Common myeloid progenitor, CD34-positive (primary cell): ENCODE results near the gene PLK5.
A peak's percentile ranks its signal among the peaks of the same experiment; 100 is the strongest.

ENCODE experiments used
- CTCF ChIA-PET: fragments of 350-600 bp; sonication (Branson Sonifier 250); formaldehyde crosslinking; loops from one replicate; lab custom pipeline; 2021; ENCODE audit warnings: antibody characterized with exemption; lab: Charles Lee
- POLR2A ChIA-PET: fragments of 350-600 bp; sonication (Branson Sonifier 250); formaldehyde crosslinking; loops from one replicate; lab custom pipeline; 2021; ENCODE audit warnings: antibody characterized with exemption; lab: Charles Lee
- DNase-seq, 3 donors: peaks; one replicate each; pipeline versions ENCODE4 v3.0.0 to v3.0.0-alpha.2; 2013
- H3K27ac ChIP-seq, 2 experiments: 1 replicate in 1 of 2; 2 replicates in 1 of 2; pipeline ENCODE4 v1.7.0; 2013; ENCODE audit warnings: inconsistent platforms in 2 of 2, low read length in 2 of 2, mild to moderate bottlenecking in 2 of 2, low read depth in 1 of 2, moderate library complexity in 1 of 2; ENCODE audit not compliant: severe bottlenecking in 2 of 2, insufficient read depth in 1 of 2, poor library complexity in 1 of 2
- H3K27me3 ChIP-seq, 5 experiments: replicated peaks in 2 of 5; 1 replicate in 3 of 5; 2 replicates in 2 of 5; pipeline versions ENCODE4 v1.6.1 to v1.7.0; 2013; ENCODE audit warnings: low read length in 4 of 5, mild to moderate bottlenecking in 2 of 5, moderate library complexity in 2 of 5, inconsistent platforms in 1 of 5; ENCODE audit not compliant: insufficient read depth in 5 of 5, control insufficient read depth in 4 of 5
- H3K36me3 ChIP-seq, 4 experiments: 1 replicate in 2 of 4; 2 replicates in 2 of 4; pipeline versions ENCODE4 v1.6.1 to v1.7.0; 2013; ENCODE audit warnings: low read length in 3 of 4, control low read depth in 1 of 4, mild to moderate bottlenecking in 1 of 4; ENCODE audit not compliant: control insufficient read depth in 4 of 4, insufficient read depth in 4 of 4
- H3K4me1 ChIP-seq, 4 experiments: 1 replicate in 3 of 4; 2 replicates in 1 of 4; pipeline versions ENCODE4 v1.6.1 to v1.7.1; 2013; ENCODE audit warnings: low read length in 3 of 4, mild to moderate bottlenecking in 3 of 4, control low read depth in 1 of 4, inconsistent platforms in 1 of 4, moderate library complexity in 1 of 4; ENCODE audit not compliant: control insufficient read depth in 4 of 4, insufficient read depth in 4 of 4; ENCODE audit errors: control extremely low read depth in 1 of 4
- H3K4me3 ChIP-seq, 7 experiments: 1 replicate in 4 of 7; 2 replicates in 3 of 7; pipeline versions ENCODE4 v1.5.1 to v1.7.0; 2013; ENCODE audit warnings: mild to moderate bottlenecking in 7 of 7, low read length in 6 of 7, moderate library complexity in 6 of 7, inconsistent platforms in 2 of 7, low read depth in 2 of 7, control low read depth in 1 of 7; ENCODE audit not compliant: insufficient read depth in 4 of 7, control insufficient read depth in 1 of 7; ENCODE audit errors: extremely low read depth in 1 of 7
- H3K9me3 ChIP-seq, 5 experiments: 1 replicate in 4 of 5; 2 replicates in 1 of 5; pipeline versions ENCODE4 v1.6.1 to v1.7.1; 2013; ENCODE audit warnings: low read length in 4 of 5, mild to moderate bottlenecking in 2 of 5, inconsistent platforms in 1 of 5, low read depth in 1 of 5, moderate library complexity in 1 of 5; ENCODE audit not compliant: control insufficient read depth in 4 of 5, insufficient read depth in 2 of 5; ENCODE audit errors: control extremely low read depth in 1 of 5
- WGBS: methylation state at CpG from one replicate; pipeline ENCODE4 v1.1.5; 2013; ENCODE audit not compliant: insufficient coverage; 5-methylcytosine and 5-hydroxymethylcytosine counted together

The PLK5 gene

DNA sequence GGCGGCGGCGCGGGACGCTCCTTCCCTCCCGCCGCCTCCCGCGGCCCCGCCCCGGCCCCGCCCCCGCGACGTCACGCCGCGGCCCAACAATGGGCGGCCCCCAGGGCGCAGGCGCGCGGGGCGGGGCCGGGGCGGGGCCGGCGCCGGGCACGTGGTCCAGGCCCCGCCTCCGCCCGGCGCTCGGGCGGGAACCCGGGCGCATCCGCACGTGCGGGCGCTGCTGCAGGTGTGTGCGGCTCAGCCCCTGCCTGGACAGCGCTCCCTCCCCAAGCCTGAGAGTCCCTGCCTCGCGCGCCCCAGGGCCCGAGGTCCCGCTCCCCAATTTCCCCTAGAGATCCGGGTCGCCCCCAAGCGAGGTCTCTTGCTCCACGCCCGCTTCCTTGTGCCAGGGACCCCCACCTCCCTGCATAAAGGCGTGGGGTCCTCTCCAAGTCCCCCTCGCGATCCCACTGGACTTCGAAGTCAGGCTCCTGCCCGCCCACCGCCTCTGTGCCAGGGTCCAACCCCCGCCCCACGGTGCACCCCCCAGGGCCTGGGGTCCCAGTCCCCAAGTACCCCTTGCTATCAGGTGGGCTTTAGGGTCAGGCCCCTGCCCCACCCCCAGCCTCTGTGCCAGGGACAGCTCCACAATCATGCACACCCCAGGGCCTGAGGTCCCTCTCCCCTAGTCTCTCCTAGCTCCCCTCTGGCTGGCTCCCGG, 44.6 kb downstream of the PLK5 start, which contains the start of gene MEX3D:
TSS of gene MEX3D (minus strand) at position 6 of the 700 bp plus-strand sequence. CDS start 267 bp downstream, outside the sequence.
- Histone ChIP-seq H3K9me3 (peaks cover 0 to 1% (median 0%) of the 10 kb centered on the region in 5 experiments), H3K36me3 (no peaks in the 10 kb centered on the region), H3K4me3 (peak within 1 kb of the TSS in 4 of 7 experiments; percentile 42 to 54 (median 50)), H3K27ac (no peak within 1 kb of the TSS), H3K27me3 (peaks cover 0 to 22% (median 5%) of the 10 kb centered on the region in 5 experiments), H3K4me1 (peaks cover 0 to 14% (median 6%) of the 10 kb centered on the region in 4 experiments)
- ChIA-PET CTCF (no interaction called here), POLR2A (no interaction called here)
- WGBS, result 9% methylated on average over 35 of the region's 63 CpGs
- peak; percentile 53 to 78 (median 67) for DNase-seq

DNA sequence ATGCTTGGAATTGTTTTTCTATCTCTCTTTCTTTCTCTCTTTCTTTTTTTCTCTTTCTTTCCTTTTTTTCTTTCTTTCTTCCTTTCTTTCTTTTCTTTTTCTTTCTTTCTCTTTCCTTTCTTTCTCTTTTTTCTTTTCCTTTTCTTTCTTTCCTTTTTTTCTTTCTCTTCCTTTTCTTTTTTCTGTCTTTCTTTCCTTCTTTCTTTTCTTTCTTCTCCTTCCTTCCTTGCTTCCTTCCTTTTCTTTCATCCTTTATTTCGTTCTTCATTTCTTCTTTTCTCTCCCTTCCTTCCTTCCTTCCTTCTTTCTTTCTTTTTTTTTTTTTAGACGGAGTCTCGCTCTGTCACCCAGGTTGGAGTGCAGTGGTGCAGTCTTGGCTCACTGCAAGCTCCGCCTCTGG, 46.1 kb downstream of the PLK5 start:
- ChIA-PET POLR2A (interaction anchor here (0.7 kb wide), 1 partner anchor 21 kb away, joined by 3 read pairs; no protein-coding TSS in a partner anchor), CTCF (no interaction called here)
- peaks cover 0 to 14% (median 6%) of the 10 kb centered on the region in 4 experiments for H3K4me1 ChIP-seq
- peaks cover 0 to 22% (median 5%) of the 10 kb centered on the region in 5 experiments for H3K27me3 ChIP-seq
- no peak overlapping the region for H3K4me3 ChIP-seq
- WGBS, result 67% methylated on average over 3 of the region's 4 CpGs
- H3K9me3 ChIP-seq, result no peaks in the 10 kb centered on the region
- no peak for DNase-seq
- H3K36me3 ChIP-seq, result no peaks in the 10 kb centered on the region
- no peak overlapping the region for H3K27ac ChIP-seq

DNA sequence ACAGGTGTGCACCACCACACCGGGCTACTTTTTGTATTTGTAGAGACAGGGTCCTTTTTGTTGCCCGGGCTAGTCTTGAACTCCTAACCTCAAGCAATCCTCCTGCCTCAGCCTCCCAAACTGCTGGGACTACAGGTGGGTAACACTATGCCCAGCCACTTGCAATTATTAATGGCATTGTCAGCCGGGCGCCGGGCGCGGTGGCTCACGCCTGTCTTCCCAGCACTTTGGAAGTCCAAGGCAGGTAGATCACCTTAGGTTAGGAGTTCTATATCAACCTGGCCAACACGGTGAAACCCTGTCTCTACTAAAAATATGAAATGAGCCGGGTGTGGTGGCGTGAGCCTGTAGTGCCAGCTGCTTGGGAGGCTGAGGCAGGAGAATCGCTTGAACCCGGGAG, 47.0 kb downstream of the PLK5 start:
- peaks cover 0 to 14% (median 6%) of the 10 kb centered on the region in 4 experiments for H3K4me1 ChIP-seq
- CTCF ChIA-PET, result no interaction called here
- POLR2A ChIA-PET, result no interaction called here
- H3K27me3 ChIP-seq, result peaks cover 0 to 17% (median 3%) of the 10 kb centered on the region in 5 experiments
- H3K27ac ChIP-seq, result no peak overlapping the region
- H3K9me3 ChIP-seq, result no peaks in the 10 kb centered on the region
- H3K36me3 ChIP-seq, result peaks cover 0 to under 1% (median under 1%) of the 10 kb centered on the region in 4 experiments
- 95% methylated on average over 11 of the region's 13 CpGs for WGBS
- H3K4me3 ChIP-seq, result no peak overlapping the region
- DNase-seq, result no peak

DNA sequence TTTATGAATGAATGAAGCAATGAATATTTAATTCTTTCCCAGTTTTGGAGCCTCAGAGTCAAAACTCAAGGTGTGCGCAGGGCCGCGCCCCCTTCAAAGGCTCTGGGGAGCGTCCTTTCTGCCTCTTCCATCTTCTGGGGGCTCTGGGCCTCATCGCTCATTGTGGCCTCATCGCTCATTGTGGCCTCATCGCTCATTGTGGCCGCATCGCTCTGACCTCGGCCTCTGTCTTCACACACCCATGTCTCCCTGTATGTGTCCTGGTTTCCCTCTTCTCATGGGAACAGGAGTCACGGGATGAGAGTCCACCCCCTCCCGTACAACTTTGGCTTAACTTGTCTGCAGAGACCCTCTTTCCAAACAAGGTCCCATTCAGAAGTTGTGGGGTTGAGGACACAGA, 47.5 kb downstream of the PLK5 start:
- Histone ChIP-seq H3K27ac (no peak overlapping the region), H3K4me1 (peaks cover 0 to 14% (median 6%) of the 10 kb centered on the region in 4 experiments), H3K9me3 (no peaks in the 10 kb centered on the region), H3K4me3 (no peak overlapping the region), H3K36me3 (peaks cover 0 to 6% (median 4%) of the 10 kb centered on the region in 4 experiments), H3K27me3 (peaks cover 0 to 15% (median 0%) of the 10 kb centered on the region in 5 experiments)
- ChIA-PET CTCF (no interaction called here), POLR2A (no interaction called here)
- WGBS, result 96% methylated on average over 12 of the region's 12 CpGs
- DNase-seq, result no peak

DNA sequence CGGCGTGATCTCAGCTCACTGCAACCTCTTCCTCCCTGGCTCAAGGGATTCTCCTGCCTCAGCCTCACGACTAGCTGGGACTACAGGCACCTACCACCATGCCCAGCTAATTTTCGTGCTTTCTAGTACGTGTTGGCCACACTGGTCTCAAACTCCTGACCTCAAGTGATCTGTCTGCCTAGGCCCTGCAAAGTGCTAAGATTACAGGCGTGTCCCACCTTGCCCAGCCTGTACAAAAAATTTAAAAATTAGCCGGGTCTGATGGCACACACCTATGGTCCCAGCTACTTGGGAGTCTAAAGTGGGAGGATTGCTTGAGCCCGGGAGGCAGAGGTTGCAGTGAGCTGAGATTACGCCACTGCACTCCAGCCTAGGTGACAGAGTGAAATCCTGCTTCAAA, 48.9 kb downstream of the PLK5 start:
- peaks cover 0 to 6% (median 2%) of the 10 kb centered on the region in 4 experiments for H3K4me1 ChIP-seq
- no peak overlapping the region for H3K4me3 ChIP-seq
- no peaks in the 10 kb centered on the region for H3K9me3 ChIP-seq
- H3K36me3 ChIP-seq, result peaks cover 0 to 20% (median 13%) of the 10 kb centered on the region in 4 experiments
- WGBS, result 97% methylated on average over 9 of the region's 9 CpGs
- H3K27me3 ChIP-seq, result peaks cover 0 to 9% (median 0%) of the 10 kb centered on the region in 5 experiments
- ChIA-PET POLR2A (no interaction called here), CTCF (interaction anchor here (1.1 kb wide), 1 partner anchor 18 kb away, joined by 3 read pairs; no protein-coding TSS in a partner anchor)
- DNase-seq, result no peak
- no peak overlapping the region for H3K27ac ChIP-seq

DNA sequence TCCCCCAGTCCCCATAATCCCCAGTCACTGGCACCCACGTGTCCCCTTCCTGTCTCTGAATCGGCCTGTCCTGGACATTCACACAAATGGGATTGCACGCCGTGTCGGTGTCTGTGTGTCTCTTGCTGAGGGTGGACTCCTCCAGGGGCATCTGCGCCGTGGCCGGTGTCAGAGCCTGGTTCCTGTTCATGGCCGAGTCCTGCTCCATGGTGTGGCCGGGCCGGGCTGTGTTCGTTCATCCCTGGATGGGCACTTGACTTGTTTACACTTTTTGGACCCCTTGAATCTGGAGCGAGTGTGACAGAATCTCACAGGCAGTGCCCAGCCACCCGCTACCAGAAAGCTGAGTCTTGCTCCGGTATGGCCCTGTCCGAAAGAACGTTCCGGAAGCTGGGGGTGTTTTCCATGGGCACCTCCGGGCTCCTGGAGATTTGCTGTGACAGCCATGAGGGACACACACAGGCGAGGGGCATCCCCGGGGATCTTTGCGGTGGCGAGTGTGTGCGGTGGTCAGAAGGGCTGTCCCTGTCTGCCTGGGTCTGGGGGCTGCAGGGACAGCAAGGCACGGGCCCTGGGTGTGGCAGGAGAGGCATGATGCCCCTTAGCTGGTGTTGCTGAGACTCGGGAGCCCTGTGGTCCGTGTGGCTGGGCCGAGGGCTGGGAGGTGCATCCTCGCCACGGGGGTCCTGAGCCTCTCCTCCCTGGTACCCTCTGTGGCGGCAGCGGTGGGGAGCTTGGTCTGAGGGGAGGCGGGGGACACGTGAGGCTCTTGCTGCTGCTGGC, 50.7 kb downstream of the PLK5 start:
- 95% methylated on average over 33 of the region's 34 CpGs for WGBS
- Histone ChIP-seq H3K27me3 (peaks cover 0 to 4% (median 0%) of the 10 kb centered on the region in 5 experiments), H3K9me3 (no peaks in the 10 kb centered on the region), H3K27ac (no peak overlapping the region), H3K4me1 (no peaks in the 10 kb centered on the region), H3K36me3 (peaks cover 0 to 34% (median 20%) of the 10 kb centered on the region in 4 experiments), H3K4me3 (no peak overlapping the region)
- CTCF ChIA-PET, result interaction anchor here (1.0 kb wide), 1 partner anchor 23 kb away, joined by 3 read pairs; no protein-coding TSS in a partner anchor
- POLR2A ChIA-PET, result no interaction called here
- DNase-seq, result no peak
